ENCODE measurements around the gene MSI2.
"Not testable (repeated sequence)": the region's sequence is repeated elsewhere in the genome, so short reads cannot be mapped to it uniquely, and the experiment has no call there.

Gene MSI2

GRCh38 chr17:57619061-57619937, 363.0 kb downstream of the MSI2 start:
- Histone ChIP-seq H3K36me3 (ENCODE audit: control insufficient read depth, insufficient read depth, low read length) (0 out of 2 replicates have a peak, but pooled peaks cover 2% of the 10 kb centered on the region), H3K27ac (ENCODE audit: low read length) (no peak overlapping the region), H3K4me3 (ENCODE audit: low read length) (no peak overlapping the region), H3K27me3 (ENCODE audit: control insufficient read depth, insufficient read depth, low read length) (no peaks in the 10 kb centered on the region), H3K9me3 (ENCODE audit: control insufficient read depth, insufficient read depth, low read length) (no peaks in the 10 kb centered on the region), H3K4me1 (ENCODE audit: control insufficient read depth, insufficient read depth, low read length) (no peaks in the 10 kb centered on the region; the same call in 1 of the 2 replicates)
- no peak for DNase-seq (ENCODE audit: low read depth, low spot score)
- WGBS (ENCODE audit: insufficient coverage, insufficient read length) = no CpG with 5 or more reads among the region's 19 CpGs

- no peaks in the 10 kb centered on the region; the same call in 1 of the 2 replicates for H3K4me1 ChIP-seq (ENCODE audit: control insufficient read depth, insufficient read depth, low read length)
- H3K36me3 ChIP-seq (ENCODE audit: control insufficient read depth, insufficient read depth, low read length) = 0 out of 2 replicates have a peak, but pooled peaks cover 2% of the 10 kb centered on the region
- no peak overlapping the region for H3K27ac ChIP-seq (ENCODE audit: low read length)
- H3K4me3 ChIP-seq (ENCODE audit: low read length) = no peak overlapping the region
- H3K9me3 ChIP-seq (ENCODE audit: control insufficient read depth, insufficient read depth, low read length) = no peaks in the 10 kb centered on the region
- DNase-seq (ENCODE audit: low read depth, low spot score) = no peak
- no peaks in the 10 kb centered on the region for H3K27me3 ChIP-seq (ENCODE audit: control insufficient read depth, insufficient read depth, low read length)
- no CpG with 5 or more reads among the region's 2 CpGs for WGBS (ENCODE audit: insufficient coverage, insufficient read length)
Measured at GRCh38 chr17:57620576-57620975, 364.3 kb downstream of the MSI2 start.

DNA sequence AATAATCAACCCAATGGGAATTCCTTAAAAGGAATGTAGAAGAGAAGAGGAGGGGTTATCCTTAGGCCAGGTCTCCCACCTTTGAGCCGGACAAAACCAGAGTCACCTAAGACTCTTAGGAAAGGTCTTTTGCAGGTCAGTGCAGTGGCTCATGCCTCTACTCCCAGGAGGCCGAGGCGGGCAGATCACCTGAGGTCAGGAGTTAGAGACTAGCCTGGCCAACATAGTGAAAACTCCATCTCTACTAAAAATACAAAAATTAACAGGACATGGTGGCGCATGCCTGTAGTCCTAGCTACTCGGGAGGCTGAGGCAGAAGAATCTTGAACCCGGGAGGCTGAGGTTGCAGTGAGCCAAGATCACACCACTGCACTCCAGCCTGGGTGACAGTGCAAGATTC, 365.5 kb downstream of the MSI2 start:
- H3K4me3 ChIP-seq (ENCODE audit: low read length); H3K9me3 ChIP-seq (ENCODE audit: control insufficient read depth, insufficient read depth, low read length); H3K27me3 ChIP-seq (ENCODE audit: control insufficient read depth, insufficient read depth, low read length); H3K27ac ChIP-seq (ENCODE audit: low read length); DNase-seq (ENCODE audit: low read depth, low spot score); H3K36me3 ChIP-seq (ENCODE audit: control insufficient read depth, insufficient read depth, low read length); H3K4me1 ChIP-seq (ENCODE audit: control insufficient read depth, insufficient read depth, low read length): not testable (repeated sequence)
- WGBS (ENCODE audit: insufficient coverage, insufficient read length) = no CpG with 5 or more reads among the region's 6 CpGs

- WGBS (ENCODE audit: insufficient coverage, insufficient read length) = no CpG with 5 or more reads among the region's 8 CpGs
- Histone ChIP-seq H3K27me3 (ENCODE audit: control insufficient read depth, insufficient read depth, low read length) (no peaks in the 10 kb centered on the region), H3K36me3 (ENCODE audit: control insufficient read depth, insufficient read depth, low read length) (no peaks in the 10 kb centered on the region), H3K4me3 (ENCODE audit: low read length) (no peak overlapping the region), H3K27ac (ENCODE audit: low read length) (no peak overlapping the region), H3K9me3 (ENCODE audit: control insufficient read depth, insufficient read depth, low read length) (no peaks in the 10 kb centered on the region), H3K4me1 (ENCODE audit: control insufficient read depth, insufficient read depth, low read length) (no peaks in the 10 kb centered on the region)
- no peak for DNase-seq (ENCODE audit: low read depth, low spot score)
Measured at GRCh38 chr17:57622306-57622682, 366.0 kb downstream of the MSI2 start.

DNA sequence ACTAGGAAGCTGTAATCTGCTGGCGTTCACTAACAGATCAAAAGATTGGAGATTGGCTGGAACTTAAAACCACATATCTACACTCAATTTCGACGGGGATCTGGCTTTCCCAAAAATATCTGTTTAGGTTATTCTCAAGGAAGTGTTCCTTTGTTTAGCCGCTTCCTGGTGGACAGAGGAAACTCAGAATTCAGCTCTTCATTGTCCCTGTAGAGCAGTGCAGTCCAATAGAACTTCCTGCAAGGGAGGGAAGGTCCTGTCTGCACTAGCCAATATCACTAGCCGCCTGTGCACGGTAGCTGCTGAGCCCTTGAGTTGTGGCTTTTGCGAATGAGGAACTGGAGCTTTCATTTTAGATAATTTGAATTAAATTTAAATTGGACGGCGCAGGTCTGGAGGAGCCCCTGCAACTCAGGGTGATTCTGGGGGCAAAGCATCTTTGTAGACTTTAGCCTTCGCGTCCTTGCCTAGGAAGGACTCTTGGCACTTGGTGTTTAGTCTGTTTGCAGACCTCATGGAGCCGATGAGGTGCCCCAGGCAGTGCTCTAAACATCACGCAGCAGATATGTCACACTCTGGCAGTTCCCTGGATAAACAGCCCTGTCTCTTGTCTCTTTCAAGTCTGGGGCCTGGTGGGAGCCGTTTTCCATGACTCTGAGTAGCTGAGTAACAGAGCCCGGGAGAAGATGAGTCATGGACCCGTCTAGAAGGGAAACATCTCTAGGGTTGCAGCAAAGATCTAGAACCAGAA, 366.5 kb downstream of the MSI2 start:
- no peak for DNase-seq (ENCODE audit: low read depth, low spot score)
- H3K4me1 ChIP-seq (ENCODE audit: control insufficient read depth, insufficient read depth, low read length) = no peaks in the 10 kb centered on the region
- H3K27ac ChIP-seq (ENCODE audit: low read length) = no peak overlapping the region
- no peaks in the 10 kb centered on the region for H3K27me3 ChIP-seq (ENCODE audit: control insufficient read depth, insufficient read depth, low read length)
- H3K36me3 ChIP-seq (ENCODE audit: control insufficient read depth, insufficient read depth, low read length) = no peaks in the 10 kb centered on the region
- H3K4me3 ChIP-seq (ENCODE audit: low read length) = no peak overlapping the region
- H3K9me3 ChIP-seq (ENCODE audit: control insufficient read depth, insufficient read depth, low read length) = no peaks in the 10 kb centered on the region
- WGBS (ENCODE audit: insufficient coverage, insufficient read length) = no CpG with 5 or more reads among the region's 16 CpGs

DNA sequence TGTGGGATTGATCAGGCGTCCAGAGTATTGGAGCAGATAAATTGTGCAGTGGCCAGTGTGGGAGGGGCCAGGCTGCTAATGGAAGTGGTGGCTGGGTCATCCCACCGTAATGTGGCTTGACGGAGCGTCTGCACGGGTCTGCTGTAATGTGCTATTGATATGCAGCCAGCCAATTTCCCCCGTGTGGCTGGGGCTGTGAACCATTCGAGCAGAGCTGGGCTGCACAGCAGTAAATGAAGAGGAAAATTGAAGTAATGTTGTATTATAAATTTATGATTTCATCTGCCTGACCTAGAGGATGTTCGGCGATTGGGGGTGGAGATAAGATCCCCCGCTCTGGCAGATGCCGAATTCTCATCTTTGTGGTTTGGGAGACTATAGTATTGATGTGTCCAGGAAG, 367.3 kb downstream of the MSI2 start:
- H3K27me3 ChIP-seq (ENCODE audit: control insufficient read depth, insufficient read depth, low read length) = no peaks in the 10 kb centered on the region
- no peak for DNase-seq (ENCODE audit: low read depth, low spot score)
- WGBS (ENCODE audit: insufficient coverage, insufficient read length) = no CpG with 5 or more reads among the region's 11 CpGs
- H3K36me3 ChIP-seq (ENCODE audit: control insufficient read depth, insufficient read depth, low read length) = no peaks in the 10 kb centered on the region
- H3K9me3 ChIP-seq (ENCODE audit: control insufficient read depth, insufficient read depth, low read length) = no peaks in the 10 kb centered on the region
- H3K4me3 ChIP-seq (ENCODE audit: low read length) = no peak overlapping the region
- no peak overlapping the region for H3K27ac ChIP-seq (ENCODE audit: low read length)
- H3K4me1 ChIP-seq (ENCODE audit: control insufficient read depth, insufficient read depth, low read length) = no peaks in the 10 kb centered on the region

DNA sequence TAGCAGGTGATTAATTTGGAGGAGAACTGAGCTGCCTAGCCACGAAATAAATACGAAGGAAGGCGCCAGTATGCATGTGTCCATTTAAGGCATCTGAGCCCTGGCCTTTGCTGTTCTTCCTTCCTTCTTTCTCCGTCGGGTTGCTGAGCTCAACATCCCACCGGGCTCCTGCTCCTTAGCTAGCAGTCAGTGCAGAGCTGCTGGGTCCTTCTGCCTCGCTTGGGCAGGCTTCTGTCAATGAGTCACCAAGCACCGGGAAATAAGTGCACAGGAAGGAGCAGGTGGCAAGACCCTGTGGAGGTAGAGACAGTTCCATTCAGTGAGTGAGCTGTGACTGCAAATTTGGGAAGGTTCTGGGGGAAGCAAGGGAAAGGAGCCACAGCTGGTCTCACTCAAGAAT, 368.1 kb downstream of the MSI2 start:
- Histone ChIP-seq H3K27ac (ENCODE audit: low read length) (no peak overlapping the region), H3K4me1 (ENCODE audit: control insufficient read depth, insufficient read depth, low read length) (no peaks in the 10 kb centered on the region), H3K27me3 (ENCODE audit: control insufficient read depth, insufficient read depth, low read length) (no peaks in the 10 kb centered on the region), H3K9me3 (ENCODE audit: control insufficient read depth, insufficient read depth, low read length) (no peaks in the 10 kb centered on the region), H3K4me3 (ENCODE audit: low read length) (no peak overlapping the region), H3K36me3 (ENCODE audit: control insufficient read depth, insufficient read depth, low read length) (no peaks in the 10 kb centered on the region)
- no CpG with 5 or more reads among the region's 8 CpGs for WGBS (ENCODE audit: insufficient coverage, insufficient read length)
- DNase-seq (ENCODE audit: low read depth, low spot score) = no peak

DNA sequence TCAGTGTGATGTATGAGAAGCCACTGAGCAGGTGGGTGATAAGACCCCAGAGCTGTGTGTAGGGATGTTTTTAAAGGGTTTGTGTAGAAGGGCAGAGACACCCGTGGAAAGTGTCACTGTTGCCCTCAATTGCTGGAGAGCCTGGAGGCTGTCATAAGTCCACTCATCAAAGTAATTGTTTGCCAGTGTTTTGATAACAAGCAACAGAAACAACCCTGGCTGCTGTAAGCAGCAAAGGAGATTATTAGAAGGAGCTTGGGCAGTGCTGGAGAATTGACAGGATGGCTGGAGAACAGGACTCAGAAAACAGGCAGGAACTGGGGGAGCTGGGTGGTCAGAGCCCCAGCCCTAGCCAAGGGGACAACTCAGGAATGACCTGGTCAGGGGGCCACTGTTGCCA, 369.2 kb downstream of the MSI2 start:
- Histone ChIP-seq H3K4me1 (ENCODE audit: control insufficient read depth, insufficient read depth, low read length) (no peaks in the 10 kb centered on the region), H3K9me3 (ENCODE audit: control insufficient read depth, insufficient read depth, low read length) (no peaks in the 10 kb centered on the region), H3K36me3 (ENCODE audit: control insufficient read depth, insufficient read depth, low read length) (no peaks in the 10 kb centered on the region), H3K27ac (ENCODE audit: low read length) (no peak overlapping the region), H3K27me3 (ENCODE audit: control insufficient read depth, insufficient read depth, low read length) (no peaks in the 10 kb centered on the region), H3K4me3 (ENCODE audit: low read length) (no peak overlapping the region)
- no CpG with 5 or more reads among the region's 1 CpG for WGBS (ENCODE audit: insufficient coverage, insufficient read length)
- DNase-seq (ENCODE audit: low read depth, low spot score) = no peak

GRCh38 chr17:57625957-57626356, 369.6 kb downstream of the MSI2 start:
- no peaks in the 10 kb centered on the region for H3K27me3 ChIP-seq (ENCODE audit: control insufficient read depth, insufficient read depth, low read length)

GRCh38 chr17:57626520-57627210, 370.3 kb downstream of the MSI2 start:
- Histone ChIP-seq H3K9me3 (ENCODE audit: control insufficient read depth, insufficient read depth, low read length) (no peaks in the 10 kb centered on the region), H3K27me3 (ENCODE audit: control insufficient read depth, insufficient read depth, low read length) (no peaks in the 10 kb centered on the region), H3K27ac (ENCODE audit: low read length) (no peak overlapping the region), H3K4me3 (ENCODE audit: low read length) (no peak overlapping the region), H3K4me1 (ENCODE audit: control insufficient read depth, insufficient read depth, low read length) (no peaks in the 10 kb centered on the region), H3K36me3 (ENCODE audit: control insufficient read depth, insufficient read depth, low read length) (no peaks in the 10 kb centered on the region)
- DNase-seq (ENCODE audit: low read depth, low spot score) = no peak
- WGBS (ENCODE audit: insufficient coverage, insufficient read length) = no CpG with 5 or more reads among the region's 16 CpGs

More at GRCh38 chr17:57625957-57626356, 369.6 kb downstream of the MSI2 start:
- no CpG with 5 or more reads among the region's 9 CpGs for WGBS (ENCODE audit: insufficient coverage, insufficient read length)
- H3K27ac ChIP-seq (ENCODE audit: low read length) = no peak overlapping the region
- H3K9me3 ChIP-seq (ENCODE audit: control insufficient read depth, insufficient read depth, low read length) = no peaks in the 10 kb centered on the region
- no peak for DNase-seq (ENCODE audit: low read depth, low spot score)
- no peaks in the 10 kb centered on the region for H3K4me1 ChIP-seq (ENCODE audit: control insufficient read depth, insufficient read depth, low read length)
- no peaks in the 10 kb centered on the region for H3K36me3 ChIP-seq (ENCODE audit: control insufficient read depth, insufficient read depth, low read length)
- no peak overlapping the region for H3K4me3 ChIP-seq (ENCODE audit: low read length)
